A673 (cell line): ENCODE measurements around the gene CPSF7.

Experiments used
- EZH2 ChIP-seq: fragments of 200-600 bp; sonication (generic); IDR thresholded peaks from 2 replicates; pipeline ENCODE4 v1.6.1; 2017; ENCODE audit warnings: borderline replicate concordance, low read depth, mild to moderate bottlenecking, mixed read lengths, antibody characterized with exemption, low read length; ENCODE audit not compliant: poor library complexity, severe bottlenecking
- TF ChIP-seq, protein P1 (sequence below): fragments of 300-800, 200-600 bp; sonication (generic); conservative IDR thresholded peaks from 2 replicates; pipeline ENCODE4 v1.5.1; 2017; ENCODE audit warnings: low read depth, mild to moderate bottlenecking, antibody characterized with exemption, low read length, moderate library complexity, mixed read lengths

DNA sequence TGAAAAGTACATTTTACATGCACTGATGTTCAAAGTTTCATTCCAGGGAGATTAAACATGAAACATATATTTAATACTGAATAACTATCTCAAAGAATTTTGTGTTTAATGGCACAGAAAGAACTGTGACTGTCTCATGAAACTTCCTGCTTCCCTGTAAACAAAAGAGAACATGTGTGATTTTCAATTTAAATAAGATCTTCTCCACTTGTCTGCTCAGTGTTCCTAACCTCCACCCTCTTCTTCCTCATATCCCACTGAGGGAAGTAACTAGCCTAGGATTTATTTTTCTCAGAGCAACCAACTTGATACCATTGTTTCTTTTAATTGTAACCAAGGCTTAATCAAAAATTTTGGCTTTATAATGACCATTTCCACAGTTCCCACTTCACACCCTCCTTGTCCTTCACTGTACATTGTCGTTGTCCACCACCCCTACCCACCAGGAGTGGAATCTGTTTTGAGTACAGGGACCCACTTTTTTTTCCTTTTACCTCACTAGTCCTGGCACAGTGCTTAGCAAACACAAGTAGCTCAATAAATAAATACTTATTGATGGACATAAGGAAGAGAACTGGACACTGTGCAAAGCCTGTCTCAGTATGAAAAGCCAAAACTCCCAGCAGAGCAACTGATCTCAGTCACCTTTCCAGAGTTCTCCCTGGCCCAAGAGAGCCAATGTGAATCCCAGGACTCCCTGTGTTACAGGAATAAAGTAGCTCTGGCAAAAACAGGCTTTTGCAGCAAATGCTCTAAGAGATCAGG is 4.2 kb downstream of the CPSF7 start:
- TF ChIP-seq, protein P1, sequence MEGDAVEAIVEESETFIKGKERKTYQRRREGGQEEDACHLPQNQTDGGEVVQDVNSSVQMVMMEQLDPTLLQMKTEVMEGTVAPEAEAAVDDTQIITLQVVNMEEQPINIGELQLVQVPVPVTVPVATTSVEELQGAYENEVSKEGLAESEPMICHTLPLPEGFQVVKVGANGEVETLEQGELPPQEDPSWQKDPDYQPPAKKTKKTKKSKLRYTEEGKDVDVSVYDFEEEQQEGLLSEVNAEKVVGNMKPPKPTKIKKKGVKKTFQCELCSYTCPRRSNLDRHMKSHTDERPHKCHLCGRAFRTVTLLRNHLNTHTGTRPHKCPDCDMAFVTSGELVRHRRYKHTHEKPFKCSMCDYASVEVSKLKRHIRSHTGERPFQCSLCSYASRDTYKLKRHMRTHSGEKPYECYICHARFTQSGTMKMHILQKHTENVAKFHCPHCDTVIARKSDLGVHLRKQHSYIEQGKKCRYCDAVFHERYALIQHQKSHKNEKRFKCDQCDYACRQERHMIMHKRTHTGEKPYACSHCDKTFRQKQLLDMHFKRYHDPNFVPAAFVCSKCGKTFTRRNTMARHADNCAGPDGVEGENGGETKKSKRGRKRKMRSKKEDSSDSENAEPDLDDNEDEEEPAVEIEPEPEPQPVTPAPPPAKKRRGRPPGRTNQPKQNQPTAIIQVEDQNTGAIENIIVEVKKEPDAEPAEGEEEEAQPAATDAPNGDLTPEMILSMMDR, result no peak
- TF ChIP-seq EZH2, result no peak
